Adrenal gland (tissue), 12 donors: ENCODE results near the gene DDAH2. TPM values are rescaled to one million over a fixed set of nuclear protein-coding genes. Genes with fewer than 3 reads are reported as not detected.

ENCODE experiments used
- DNase-seq, 7 donors: peaks; one replicate each; pipeline ENCODE4 v3.0.0-alpha.2; 2019 to 2020
- H3K27ac ChIP-seq, 5 donors: fragments of 200-600 bp; sonication (generic) in 4 of 5; 1 replicate in 3 of 5; 2 replicates in 2 of 5; pipeline versions ENCODE4 v1.5.1 to v1.8.0; 2016 to 2020; ENCODE audit warnings: mild to moderate bottlenecking in 1 of 5
- H3K27me3 ChIP-seq: fragments of 200-600 bp; 2 replicates; pipeline ENCODE4 v1.8.0; 2021
- H3K36me3 ChIP-seq, 2 donors: fragments of 200-600 bp; replicated peaks in 1 of 2; 1 replicate in 1 of 2; 2 replicates in 1 of 2; pipeline versions ENCODE4 v1.5.1 to v1.8.0; 2018 to 2022
- H3K4me1 ChIP-seq, 2 donors: fragments of 200-600 bp; replicated peaks in 1 of 2; 1 replicate in 1 of 2; 2 replicates in 1 of 2; pipeline versions ENCODE4 v1.5.1 to v1.8.0; 2018 to 2021
- H3K4me3 ChIP-seq, 4 donors: fragments of 200-600 bp; sonication (generic) in 3 of 4; one replicate each; pipeline ENCODE4 v1.5.1; 2016 to 2018
- H3K9me3 ChIP-seq, 3 donors: fragments of 200-600 bp; sonication (generic) in 1 of 3; replicated peaks in 1 of 3; 1 replicate in 2 of 3; 2 replicates in 1 of 3; pipeline versions ENCODE4 v1.5.1 to v1.8.0; 2016 to 2021
- CTCF ChIP-seq, 6 experiments: fragments of 450-650 bp in 4 of 6; fragments of 200-600 bp in 2 of 6; sonication (generic) in 1 of 6; IDR thresholded peaks; 1 replicate in 5 of 6; 2 replicates in 1 of 6; pipeline versions ENCODE4 v1.5.1 to v1.8.0; 2016 to 2021; ENCODE audit warnings: antibody characterized with exemption in 6 of 6, mild to moderate bottlenecking in 2 of 6, moderate library complexity in 1 of 6
- POLR2A ChIP-seq, 2 donors: fragments of 450-650 bp; IDR thresholded peaks; one replicate each; pipeline ENCODE4 v1.6.1; 2017; ENCODE audit warnings: antibody characterized with exemption in 2 of 2, mild to moderate bottlenecking in 2 of 2, moderate library complexity in 1 of 2
- WGBS, 4 donors: extraction: QIAGEN DNeasy Blood & Tissue Kit in 2 of 4; methylation state at CpG; one replicate each; pipeline versions ENCODE4 v1.1.5 to v1.1.7; 2013 to 2017; 5-methylcytosine and 5-hydroxymethylcytosine counted together
- intact Hi-C, 2 donors: fragments of 100-400 bp; cut with DNase I; formaldehyde crosslinking; loops; one replicate each; pipeline versions ENCODE4 v1.14.1 to v1.15.0; 2022 to 2023
- polyA plus RNA-seq, 3 donors: library from polyadenylated mRNA; stranded (reverse); fragments of 200-250 nt in 2 of 3; fragments of 350-450 nt in 1 of 3; fragmentation: Illumina TruSeq in 1 of 3; extraction: RNeasy Lipid Tissue Mini Kit (QIAGEN cat#74804) in 1 of 3; gene quantifications; one replicate each; pipeline ENCODE4 v1.2.3, GENCODE V29; 2013 to 2014
- total RNA-seq, 9 donors: library from RNA; depleted of rRNA in 4 of 9; stranded (reverse); fragments of >200 nt in 4 of 9; fragments of 120-200 nt in 1 of 9; fragmentation: NEBNext Ultra II Directional in 1 of 9; extraction: Animal tissue kit (Norgen Biotek cat#: 25700) in 1 of 9; gene quantifications; one replicate each; pipeline versions ENCODE4 v1.1.0 to v1.2.4, GENCODE V29; 2013 to 2023
- donor health status: healthy with polysubstance abuse.
- donor health status: Bipolar disorder and iron deficiency.
- donor health status: DM: yes; HTN: yes; CAD: no.
- donor health status: DM: no; HTN: no; CAD: no.
- donor health status: DM: no; HTN: no; CAD: no.
- donor health status: DM: yes; HTN: yes; CAD: no.

Gene DDAH2
- total and polyA plus RNA-seq, 12 donors: 6.4 to 202 (median 33.1) TPM

GRCh38 chr6:31707701-31708100 is 21.4 kb downstream of the DDAH2 start:
- WGBS, 4 donors: 80 to 92% (median 87%) methylated on average over 1 to 10 of the region's 10 CpGs
- Histone ChIP-seq H3K9me3 (no peaks in the 10 kb centered on the region), H3K4me1 (peaks cover 0 to 6% of the 10 kb centered on the region in 2 donors), H3K36me3 (no peaks in the 10 kb centered on the region), H3K27ac (no peak overlapping the region), H3K27me3 (no peaks in the 10 kb centered on the region), H3K4me3 (no peak overlapping the region)
- no peak for TF ChIP-seq POLR2A (IDR thresholded peaks at IDR 0.05)
- no peak for TF ChIP-seq CTCF (IDR thresholded peaks at IDR 0.05)
- intact Hi-C loops: no loop called here
- no peak for DNase-seq

GRCh38 chr6:31706599-31706998 is 22.5 kb downstream of the DDAH2 start, which contains the start of gene LY6G6F:
Gene LY6G6F, plus strand, starts transcription at chr6:31706866. Its CDS starts 41 bp downstream, at chr6:31706907.
- DNase-seq: no peak
- WGBS, 4 donors: 55 to 75% (median 68%) methylated on average over 3 of the region's 3 CpGs
- H3K9me3 ChIP-seq: no peaks in the 10 kb centered on the region
- no peak within 1 kb of the TSS for H3K4me3 ChIP-seq
- no peaks in the 10 kb centered on the region for H3K27me3 ChIP-seq
- no peaks in the 10 kb centered on the region for H3K36me3 ChIP-seq
- intact Hi-C loops: no loop called here
- TF ChIP-seq POLR2A (IDR thresholded peaks at IDR 0.05): no peak
- TF ChIP-seq CTCF (IDR thresholded peaks at IDR 0.05): no peak
- peaks cover 7 to 13% of the 10 kb centered on the region in 2 donors for H3K4me1 ChIP-seq
- H3K27ac ChIP-seq: peak within 1 kb of the TSS in 1 of 5 donors; percentile 14

- WGBS, 4 donors: 42 to 63% (median 49%) methylated on average over 5 to 6 of the region's 6 CpGs
- Histone ChIP-seq H3K9me3 (no peaks in the 10 kb centered on the region), H3K36me3 (no peaks in the 10 kb centered on the region), H3K4me3 (no peak overlapping the region), H3K27ac (peak overlapping the region in 1 of 5 donors; percentile 14), H3K27me3 (no peaks in the 10 kb centered on the region), H3K4me1 (peaks cover 8 to 20% of the 10 kb centered on the region in 2 donors)
- intact Hi-C loops: no loop called here
- no peak for DNase-seq
- no peak for TF ChIP-seq POLR2A (IDR thresholded peaks at IDR 0.05)
- no peak for TF ChIP-seq CTCF (IDR thresholded peaks at IDR 0.05)
Observed at GRCh38 chr6:31705931-31706330, 23.2 kb downstream of the DDAH2 start.

GRCh38 chr6:31702819-31703716 is 26.0 kb downstream of the DDAH2 start, which contains the start of gene ABHD16A:
Gene ABHD16A, minus strand, starts transcription at chr6:31703324. Its CDS starts 43 bp downstream, at chr6:31703281.
- peak; percentile 98 to 100 (median 99) for DNase-seq
- intact Hi-C loops: no loop called here
- H3K4me3 ChIP-seq: peak within 1 kb of the TSS; percentile 58 to 84 (median 80)
- H3K36me3 ChIP-seq: peaks cover 0 to 15% of the 10 kb centered on the region in 2 donors
- peak within 1 kb of the TSS; percentile 90 to 99 (median 96) for H3K27ac ChIP-seq
- no peaks in the 10 kb centered on the region for H3K27me3 ChIP-seq
- H3K4me1 ChIP-seq: peaks cover 8 to 25% of the 10 kb centered on the region in 2 donors
- H3K9me3 ChIP-seq: no peaks in the 10 kb centered on the region
- 1% methylated on average over 42 to 54 of the region's 54 CpGs for WGBS, 4 donors
- peak in 3 of 6 experiments; percentile 12 to 19 (median 18) for TF ChIP-seq CTCF (IDR thresholded peaks at IDR 0.05)
- TF ChIP-seq POLR2A (IDR thresholded peaks at IDR 0.05): peak; percentile 91
